GM12878 (cell line): ENCODE measurements around the gene PPBP. TPM values are rescaled to one million over a fixed set of nuclear protein-coding genes. Genes with fewer than 3 reads are reported as not detected.

Experiments
- ATAC-seq: fragments of 200-7000 bp; cut with Tn5 transposase; 3 replicates; pipeline ENCODE4 v1.9.1; 2020; ENCODE audit warnings: mild to moderate bottlenecking, moderate library complexity
- BruUV-seq: library from RNA; stranded (reverse); fragments of 400-500 nt; replicated peaks from 2 replicates; lab custom pipeline; 2021; lab: Mats Ljungman, UMichigan
- CTCF ChIA-PET: fragments of 300-600 bp; sonication (Branson Sonifier 250); formaldehyde crosslinking; extraction: SDS; loops from one replicate; lab custom pipeline; 2021; ENCODE audit warnings: inconsistent platforms; lab: Yijun Ruan, JAX
- POLR2A ChIA-PET: fragments of 350-600 bp; formaldehyde crosslinking; extraction: SDS; loops from one replicate; lab custom pipeline; 2021; ENCODE audit warnings: inconsistent platforms; lab: Charles Lee
- RAD21 ChIA-PET: fragments of 300-600 bp; sonication (Branson Sonifier 250); formaldehyde crosslinking; loops from one replicate; lab custom pipeline; 2023; ENCODE audit warnings: antibody characterized with exemption; ENCODE audit not compliant: unreplicated experiment; lab: Charles Lee
- SMC1A ChIA-PET: fragments of 300-600 bp; sonication (Branson Sonifier 250); formaldehyde crosslinking; loops from one replicate; lab custom pipeline; 2023; ENCODE audit not compliant: unreplicated experiment, uncharacterized antibody; lab: Charles Lee
- DNase-seq: peaks from one replicate; pipeline ENCODE4 v3.0.0-alpha.2; 2011; ENCODE audit warnings: low read depth, low spot score
- FAIRE-seq: peaks from 3 replicates; lab custom pipeline; 2011; peaks lifted over from hg19 to GRCh38; lab: Jason Lieb, UNC
- H2AFZ ChIP-seq: 2 replicates; pipeline ENCODE4 v1.6.0; 2011; ENCODE audit warnings: low read depth, low read length, control low read depth; ENCODE audit not compliant: control insufficient read depth
- H3K27ac ChIP-seq: 2 replicates; pipeline ENCODE4 v1.5.1; 2011; ENCODE audit warnings: control low read depth; ENCODE audit not compliant: control insufficient read depth, insufficient read depth
- H3K27me3 ChIP-seq, 2 experiments: replicated peaks in 1 of 2; 2 replicates each; pipeline versions ENCODE4 v1.6.0 to v1.6.1; 2011; ENCODE audit warnings: low read length in 1 of 2; ENCODE audit not compliant: control insufficient read depth in 2 of 2, insufficient read depth in 2 of 2
- H3K36me3 ChIP-seq, 2 experiments: 2 replicates each; pipeline ENCODE4 v1.5.1; 2011; ENCODE audit warnings: low read length in 1 of 2; ENCODE audit not compliant: control insufficient read depth in 2 of 2, insufficient read depth in 2 of 2
- H3K4me1 ChIP-seq: 2 replicates; pipeline ENCODE4 v1.6.1; 2011; ENCODE audit warnings: mild to moderate bottlenecking, low read length, moderate library complexity, mixed read lengths; ENCODE audit not compliant: control insufficient read depth, insufficient read depth
- H3K4me2 ChIP-seq: 2 replicates; pipeline ENCODE4 v1.6.0; 2011; ENCODE audit warnings: control low read depth; ENCODE audit not compliant: control insufficient read depth, insufficient read depth
- H3K4me3 ChIP-seq: fragments of 200-600 bp; sonication (generic); 2 replicates; pipeline ENCODE4 v1.5.1; 2016
- H3K79me2 ChIP-seq: 2 replicates; pipeline ENCODE4 v1.6.0; 2011; ENCODE audit warnings: low read length; ENCODE audit not compliant: control insufficient read depth, insufficient read depth
- H3K9ac ChIP-seq: 2 replicates; pipeline ENCODE4 v1.8.0; 2011; ENCODE audit warnings: low read length, control low read depth, mixed read lengths; ENCODE audit not compliant: control insufficient read depth, insufficient read depth
- H3K9me3 ChIP-seq: replicated peaks from 3 replicates; pipeline ENCODE4 v1.5.1; 2011; ENCODE audit warnings: mild to moderate bottlenecking, low read length; ENCODE audit not compliant: control insufficient read depth, insufficient read depth
- H4K20me1 ChIP-seq: 2 replicates; pipeline ENCODE4 v1.6.0; 2011; ENCODE audit not compliant: control insufficient read depth, insufficient read depth
- E2F8 ChIP-seq: fragments of 450-650 bp; IDR thresholded peaks from 2 replicates; pipeline ENCODE4 v1.6.1; 2018; ENCODE audit warnings: mild to moderate bottlenecking, low read depth, moderate library complexity; ENCODE audit not compliant: partially characterized antibody
- EZH2 ChIP-seq: IDR thresholded peaks from 2 replicates; pipeline ENCODE4 v1.6.1; 2012; ENCODE audit warnings: low read depth, mild to moderate bottlenecking, control low read depth, inconsistent platforms, low read length, borderline replicate concordance; ENCODE audit not compliant: control insufficient read depth
- GABPA ChIP-seq: IDR thresholded peaks from 2 replicates; pipeline ENCODE4 v1.6.1; 2014; ENCODE audit warnings: antibody characterized with exemption, low read depth, mild to moderate bottlenecking, inconsistent platforms
- HDGF ChIP-seq: fragments of 450-650 bp; IDR thresholded peaks from 2 replicates; pipeline ENCODE4 v1.6.1; 2016; ENCODE audit warnings: antibody characterized with exemption
- IKZF1 ChIP-seq: fragments of 450-650 bp; conservative IDR thresholded peaks from 2 replicates; pipeline ENCODE4 v1.6.1; 2017; ENCODE audit warnings: antibody characterized with exemption, mild to moderate bottlenecking
- PBX3 ChIP-seq: IDR thresholded peaks from 2 replicates; pipeline ENCODE4 v1.6.1; 2011; ENCODE audit warnings: mild to moderate bottlenecking, low read depth, low read length, moderate library complexity; ENCODE audit not compliant: insufficient replicate concordance
- PML ChIP-seq: IDR thresholded peaks from 2 replicates; pipeline ENCODE4 v1.6.1; 2012; ENCODE audit warnings: low read length, inconsistent platforms
- PRDM15 ChIP-seq: fragments of 450-650 bp; formaldehyde crosslinking; IDR thresholded peaks from 2 replicates; pipeline ENCODE4 v1.4.0; 2020; ENCODE audit warnings: mild to moderate bottlenecking, moderate library complexity
- RAD21 ChIP-seq: IDR thresholded peaks from 2 replicates; pipeline ENCODE4 v1.6.1; 2011; ENCODE audit warnings: mild to moderate bottlenecking, low read depth, low read length, moderate library complexity; ENCODE audit not compliant: insufficient read depth
- RB1 ChIP-seq: fragments of 450-650 bp; formaldehyde crosslinking; IDR thresholded peaks from 2 replicates; pipeline ENCODE4 v1.6.1; 2017; ENCODE audit warnings: mild to moderate bottlenecking, borderline replicate concordance
- SRF ChIP-seq, 2 experiments: IDR thresholded peaks; 2 replicates each; pipeline ENCODE4 v1.6.1; 2011; ENCODE audit warnings: low read depth in 2 of 2, low read length in 2 of 2, mild to moderate bottlenecking in 1 of 2, moderate library complexity in 1 of 2
- ZBED1 ChIP-seq: IDR thresholded peaks from 2 replicates; pipeline ENCODE4 v1.6.1; 2016; ENCODE audit warnings: borderline replicate concordance
- ZNF592 ChIP-seq: fragments of 450-650 bp; IDR thresholded peaks from 2 replicates; pipeline ENCODE4 v1.6.1; 2017; ENCODE audit warnings: mild to moderate bottlenecking, moderate library complexity
- in situ Hi-C: fragments of 300-500 bp; cut with MboI; formaldehyde crosslinking; loops from 9 replicates; pipeline ENCODE4 v1.14.3; 2018; ENCODE audit warnings: mixed read lengths
- intact Hi-C: fragments of 100-400 bp; cut with micrococcal nuclease; formaldehyde crosslinking; loops from one replicate; pipeline ENCODE4 v1.14.2; 2022; ENCODE audit not compliant: unreplicated experiment
- polyA plus RNA-seq, 11 experiments: library from polyadenylated mRNA; depleted of rRNA in 4 of 11; unstranded in 6 of 11; stranded (reverse) in 5 of 11; fragments of >200 nt; fragmentation: Nextera tagmentation in 4 of 11; fragmentation: Illumina TruSeq in 1 of 11; extraction: Ambion mirVana in 4 of 11; extraction: Trizol in 1 of 11; gene quantifications; 1 replicate in 1 of 11; 2 replicates in 10 of 11; pipeline versions ENCODE4 v1.2.1 to v1.2.3, GENCODE V29; 2011 to 2016; ENCODE audit warnings: inconsistent platforms in 2 of 11, missing spikeins in 2 of 11, low read depth in 1 of 11
- total RNA-seq, 4 experiments: library from RNA; depleted of rRNA in 3 of 4; stranded (reverse); fragments of >200 nt in 3 of 4; fragmentation: Illumina TruSeq in 1 of 4; extraction: Trizol in 1 of 4; gene quantifications; 2 replicates each; pipeline versions ENCODE4 v1.2.1 to v1.2.3, GENCODE V29; 2013 to 2021

The PPBP gene
- total and polyA plus RNA-seq, 10 of the 15 experiments (the other 5 are each of a cell fraction or from before 2014, with no cell fraction given): not detected

GRCh38 chr4:74031576-74031975 lies 43.6 kb upstream of the PPBP start:
- Histone ChIP-seq H2AFZ (no peak overlapping the region), H3K4me2 (no peak overlapping the region), H3K9me3 (no peaks in the 10 kb centered on the region), H3K4me1 (no peaks in the 10 kb centered on the region), H3K9ac (no peak overlapping the region), H3K4me3 (no peak overlapping the region), H3K27ac (no peak overlapping the region), H3K27me3 (no peaks in the 10 kb centered on the region), H3K79me2 (no peaks in the 10 kb centered on the region), H3K36me3 (no peaks in the 10 kb centered on the region), H4K20me1 (no peaks in the 10 kb centered on the region)
- FAIRE-seq (no peak), ATAC-seq (no peak), DNase-seq (no peak)
- POLR2A ChIA-PET: no interaction called here
- CTCF ChIA-PET: interaction anchor here (0.6 to 0.7 kb wide), 2 partner anchors 181 to 391 kb away, joined by 3 read pairs; no protein-coding TSS in a partner anchor
- intact Hi-C loops: loop anchor here (10.0 kb wide), 1 partner anchor 367 kb away; no protein-coding TSS in a partner anchor
- in situ Hi-C loops: no loop called here
- no TSS peak for BruUV-seq
- RAD21 ChIA-PET: no interaction called here
- SMC1A ChIA-PET: no interaction called here
- TF ChIP-seq SRF (IDR thresholded peaks at IDR 0.05; ENCODE audit: low read depth in 2 of 2, low read length in 2 of 2) (no peak), RAD21 (no peak), IKZF1 (no peak), PBX3 (no peak), HDGF (no peak), PML (no peak), GABPA (no peak), ZBED1 (no peak), PRDM15 (CRISPR knock-in tag) (no peak), E2F8 (no peak), EZH2 (no peak), RB1 (no peak), ZNF592 (no peak)
